Astrocyte of the spinal cord (primary cell): Measurements from ENCODE around the gene MMP17.

ENCODE experiments used
- DNase-seq: peaks from one replicate; pipeline ENCODE4 v3.0.0; 2011; ENCODE audit warnings: low read depth, low spot score
- H3K4me3 ChIP-seq: 2 replicates; pipeline ENCODE4 v1.5.1; 2011; ENCODE audit warnings: low read depth, mild to moderate bottlenecking, low read length, moderate library complexity
- CTCF ChIP-seq: IDR thresholded peaks from 2 replicates; pipeline ENCODE4 v1.5.1; 2012; ENCODE audit warnings: low read depth, mild to moderate bottlenecking, low read length, inconsistent platforms
- in situ Hi-C: cut with HindIII; loops from 2 replicates; pipeline ENCODE4 v1.10.0; 2017; ENCODE audit warnings: low sequenced_read_pairs

Gene MMP17

DNA sequence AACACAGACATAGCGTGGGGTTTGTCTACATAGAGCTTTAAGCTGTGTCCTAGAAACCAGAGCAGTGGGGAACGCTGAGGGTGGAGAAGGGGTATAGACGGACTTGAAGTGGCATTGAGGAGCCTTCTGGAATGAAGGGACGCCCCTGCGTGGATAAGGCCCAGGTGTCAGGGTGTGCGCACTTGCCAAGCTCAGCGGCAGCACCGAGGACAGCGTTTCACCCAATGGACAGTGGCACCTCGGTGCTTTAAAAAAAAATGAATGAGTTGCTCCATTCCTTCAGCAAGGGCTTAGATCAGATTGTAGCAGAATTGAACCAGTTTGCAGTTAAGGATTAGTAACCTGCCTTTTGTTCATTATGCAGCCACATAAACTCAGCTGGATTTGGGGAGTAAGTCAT is 33.6 kb upstream of the MMP17 start:
- in situ Hi-C loops, result no loop called here
- DNase-seq, result no peak
- no peak overlapping the region for H3K4me3 ChIP-seq
- no peak for TF ChIP-seq CTCF

- DNase-seq, result no peak
- no peak overlapping the region for H3K4me3 ChIP-seq
- in situ Hi-C loops, result no loop called here
- no peak for TF ChIP-seq CTCF
Measured at GRCh38 chr12:131795064-131795463, 33.1 kb upstream of the MMP17 start.

DNA sequence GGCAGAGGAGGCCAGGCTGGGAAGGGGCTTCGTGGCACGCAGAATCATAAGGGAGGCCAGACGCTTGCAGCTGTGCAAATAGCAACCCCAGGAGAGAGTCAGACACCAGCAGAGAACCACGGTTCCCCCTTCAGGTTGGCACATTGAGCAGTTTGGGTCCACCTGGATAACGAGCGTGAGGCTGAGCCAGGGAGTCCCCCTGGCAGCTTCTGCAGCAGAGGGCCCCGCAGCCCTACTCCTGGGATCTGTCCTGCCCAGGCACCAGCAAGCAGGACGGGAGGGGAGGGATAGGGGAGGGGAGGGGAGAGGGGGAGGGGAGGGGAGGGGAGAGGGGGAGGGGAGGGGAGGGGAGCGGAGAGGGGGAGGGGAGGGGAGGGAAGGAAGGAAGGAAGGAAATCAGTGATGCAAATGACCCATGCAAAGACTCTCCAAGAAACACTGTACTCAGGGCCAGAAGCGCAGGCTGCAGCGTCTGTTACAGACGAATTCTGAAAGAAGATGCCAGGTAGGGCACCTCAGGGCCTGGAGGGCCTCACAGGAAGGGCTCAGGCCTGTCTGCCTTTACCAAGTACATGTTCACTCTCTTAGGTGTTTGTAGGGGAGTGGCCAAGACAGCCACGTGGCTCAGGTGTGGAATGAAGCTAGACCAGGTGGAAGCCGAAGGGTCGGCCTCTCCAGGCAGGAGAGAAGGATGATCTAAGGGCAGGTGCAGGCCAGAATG is 32.3 kb upstream of the MMP17 start:
- H3K4me3 ChIP-seq, result no peak overlapping the region
- no peak for TF ChIP-seq CTCF
- DNase-seq, result no peak
- in situ Hi-C loops, result no loop called here

GRCh38 chr12:131796411-131796736 is 31.8 kb upstream of the MMP17 start:
- H3K4me3 ChIP-seq, result no peak overlapping the region
- no peak for DNase-seq
- no peak for TF ChIP-seq CTCF
- in situ Hi-C loops, result no loop called here

GRCh38 chr12:131796754-131797587 is 31.2 kb upstream of the MMP17 start:
- H3K4me3 ChIP-seq, result no peak overlapping the region
- no peak for TF ChIP-seq CTCF
- in situ Hi-C loops, result no loop called here
- DNase-seq, result no peak

GRCh38 chr12:131797588-131797934 is 30.6 kb upstream of the MMP17 start:
- no peak overlapping the region for H3K4me3 ChIP-seq
- no peak for DNase-seq
- TF ChIP-seq CTCF, result no peak
- in situ Hi-C loops, result no loop called here
